SK-N-MC (cell line): ENCODE measurements around the gene ERICH6.

Experiments
- EZH2 ChIP-seq: fragments of 200-600 bp; sonication (generic); IDR thresholded peaks from one replicate; pipeline ENCODE4 v1.6.1; 2017; ENCODE audit warnings: antibody characterized with exemption
- FOXP2 ChIP-seq: optimal IDR thresholded peaks from 2 replicates; pipeline ENCODE3; 2011; ENCODE audit warnings: mild to moderate bottlenecking, moderate library complexity; ENCODE audit not compliant: insufficient read depth; ENCODE audit errors: extremely low read length, control extremely low read depth
- POLR2AphosphoS5 ChIP-seq: IDR thresholded peaks from 2 replicates; pipeline ENCODE4 v1.6.1; 2012; ENCODE audit warnings: mild to moderate bottlenecking, low read depth, low read length, borderline replicate concordance

DNA sequence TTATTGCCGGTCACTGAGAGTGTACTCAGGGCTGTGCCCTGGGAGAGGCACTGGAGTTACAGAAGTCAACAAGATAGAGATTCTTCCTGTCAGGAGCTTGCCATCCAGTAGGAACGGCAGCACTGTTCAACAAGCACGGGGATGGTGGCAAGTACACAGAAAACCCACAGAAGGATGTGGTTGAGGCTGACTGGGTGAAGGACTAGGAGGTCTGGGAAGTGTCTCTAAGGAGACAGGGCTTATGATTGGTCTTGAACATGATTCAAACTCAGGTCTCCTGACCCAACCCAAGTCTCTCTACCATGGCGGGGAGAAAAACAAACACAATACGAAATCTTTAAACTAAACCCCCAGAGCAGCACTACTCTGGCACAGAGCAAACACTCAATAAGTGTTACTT is 37.6 kb downstream of the ERICH6 start:
- no peak for TF ChIP-seq POLR2AphosphoS5
- TF ChIP-seq EZH2 = no peak
- TF ChIP-seq FOXP2 = no peak
